Measurements from ENCODE around the gene HPS4.

Gene HPS4

DNA sequence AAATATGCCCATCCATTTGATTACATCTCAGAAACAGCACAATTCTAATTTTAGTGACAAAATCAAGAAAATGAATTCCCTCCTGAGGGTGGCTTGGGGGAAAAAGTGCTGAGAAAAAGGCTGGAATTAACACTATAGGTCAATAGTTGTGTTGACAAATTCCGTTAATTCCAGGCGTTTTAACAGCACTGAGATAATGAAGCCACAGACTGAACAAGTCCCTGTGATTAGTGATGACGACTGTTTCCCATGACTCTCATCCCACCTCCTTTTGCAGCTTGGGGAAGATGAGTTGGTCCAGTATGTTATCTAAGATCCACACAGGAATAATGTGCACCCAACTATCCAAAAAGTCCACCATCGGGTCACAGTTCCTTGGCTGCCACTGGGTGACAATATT, 12.9 kb upstream of the HPS4 start:
- no peak for DNase-seq

DNA sequence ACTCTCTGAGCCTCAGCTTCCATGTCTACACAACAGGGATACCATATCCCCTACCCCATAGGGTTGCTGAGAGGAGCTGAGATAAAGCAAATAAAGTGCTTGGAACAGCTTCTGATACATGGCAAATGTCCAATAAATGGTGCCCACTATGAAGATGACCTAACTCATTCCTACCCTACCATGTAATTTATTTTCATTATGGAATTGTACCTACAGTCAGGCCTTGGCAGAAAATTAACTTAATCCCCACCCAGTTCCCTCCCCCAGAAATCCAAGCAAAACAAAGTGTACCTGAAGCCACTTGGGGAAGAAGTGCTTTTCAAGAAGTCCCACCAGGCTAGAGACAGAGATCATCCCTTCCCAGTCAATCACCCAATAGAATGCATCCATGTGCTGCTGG, 10.9 kb upstream of the HPS4 start:
- no peak for DNase-seq

DNA sequence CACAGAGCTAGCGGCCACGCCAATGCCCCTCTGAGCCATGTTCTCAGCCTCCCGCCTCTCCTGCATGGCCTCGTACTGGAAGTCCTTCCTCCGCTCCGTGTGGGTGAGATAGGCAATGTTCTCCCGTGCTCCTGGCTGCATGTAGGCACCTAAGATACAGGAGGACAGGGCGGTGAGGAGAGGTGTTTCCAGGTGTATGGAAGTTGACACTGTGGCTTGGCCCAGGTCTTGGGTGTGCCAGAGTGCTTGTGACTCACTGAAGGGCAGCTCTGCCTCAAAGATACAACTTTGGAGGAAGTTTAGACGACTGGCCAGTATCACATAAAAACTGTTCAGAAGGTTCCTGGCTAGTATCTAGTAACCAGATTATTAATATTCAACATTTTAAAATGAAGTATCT, 8.6 kb upstream of the HPS4 start:
- DNase-seq = no peak

DNA sequence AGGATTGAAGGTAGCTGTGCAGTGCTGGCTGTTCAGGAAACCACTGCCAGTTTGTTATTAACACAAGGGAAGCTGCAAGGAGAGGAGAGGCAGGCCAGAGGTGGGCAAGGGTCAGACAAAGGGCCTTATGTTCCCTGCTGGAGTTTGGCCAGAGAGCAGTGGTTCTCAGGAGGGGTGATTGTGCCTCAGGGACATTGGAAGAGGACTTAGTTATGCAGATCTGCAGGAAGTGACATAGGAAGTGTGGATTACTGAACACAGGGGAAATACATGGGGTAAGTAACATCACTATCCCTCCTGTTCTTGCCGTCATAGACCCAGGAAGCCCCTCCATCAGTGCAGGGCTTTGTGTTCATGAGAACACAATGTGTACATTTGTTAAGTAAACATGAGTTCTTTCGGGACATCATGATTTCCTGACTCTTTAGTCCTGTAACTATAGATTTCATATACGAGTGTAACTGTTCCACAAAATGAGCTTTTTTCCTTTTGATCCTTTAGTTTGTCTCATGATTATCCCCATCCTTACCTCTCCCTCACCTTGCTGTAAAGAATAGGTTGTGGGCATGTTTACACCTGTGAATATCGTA, 6.0 kb upstream of the HPS4 start:
- no peak for DNase-seq

DNA sequence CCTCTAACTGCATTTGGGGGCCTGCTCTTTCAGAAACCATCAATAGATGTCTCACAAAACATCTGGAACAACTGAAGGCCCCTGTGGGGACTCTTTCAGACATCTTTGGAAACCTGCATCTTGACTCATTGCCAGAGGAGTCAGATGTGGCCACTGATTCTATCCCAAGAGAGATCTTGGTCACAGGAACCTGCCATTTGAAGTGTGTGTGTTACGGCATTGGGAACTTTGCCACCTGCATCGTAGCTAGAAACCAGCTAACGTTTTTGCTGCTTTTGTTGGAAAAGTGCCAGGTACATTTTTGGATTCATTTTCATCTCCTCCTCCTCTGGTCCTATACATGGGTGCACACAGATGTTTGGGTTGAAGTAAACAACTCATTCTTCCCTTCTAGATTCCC, 4.4 kb upstream of the HPS4 start:
- no peak for DNase-seq

DNA sequence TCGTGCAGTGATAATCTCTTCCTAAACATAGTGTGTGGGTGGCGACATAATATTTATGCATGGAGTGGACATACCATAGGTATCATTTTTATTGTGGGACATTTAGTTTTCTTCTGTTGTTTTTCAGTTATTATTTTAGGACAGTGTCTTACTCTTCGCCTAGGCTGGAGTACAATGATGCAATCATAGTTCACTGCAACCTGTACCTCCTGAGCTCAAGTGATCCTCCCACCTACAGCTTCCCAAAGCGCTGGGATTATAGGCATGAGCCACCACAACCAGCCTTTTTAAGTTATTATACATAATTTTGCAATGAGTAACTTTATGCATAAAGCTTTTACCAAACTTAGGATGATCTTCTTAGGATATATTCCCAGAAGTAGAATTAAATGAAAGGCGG, 2.8 kb upstream of the HPS4 start:
- DNase-seq = no peak

DNA sequence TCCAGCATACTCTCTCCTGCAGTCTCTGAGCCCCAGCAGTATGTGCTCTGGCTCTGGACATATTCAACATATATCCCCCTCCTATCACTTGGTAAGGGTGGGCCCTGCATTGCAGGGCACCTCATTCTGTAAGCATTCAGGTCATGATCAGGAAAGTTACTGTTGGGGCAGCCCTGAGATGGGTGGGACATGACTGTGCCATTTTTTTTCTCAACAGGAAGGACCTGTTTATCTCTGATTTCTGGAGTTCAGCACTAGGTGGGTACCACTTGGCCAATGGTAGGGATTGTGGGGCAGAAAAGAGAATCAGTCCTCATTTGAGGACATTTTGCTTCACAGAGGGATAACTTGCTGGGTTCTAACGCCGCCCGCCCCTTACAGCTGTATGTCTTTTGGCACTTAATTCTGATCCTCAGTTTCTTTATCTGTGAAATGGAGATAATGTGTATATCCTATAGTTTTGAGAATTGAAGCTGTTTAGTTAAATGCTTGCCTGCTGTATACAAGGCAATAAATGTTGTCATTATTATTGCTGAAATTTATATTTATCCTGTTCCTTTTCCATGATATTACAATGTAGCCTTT, 2.3 kb upstream of the HPS4 start:
- no peak for DNase-seq

DNA sequence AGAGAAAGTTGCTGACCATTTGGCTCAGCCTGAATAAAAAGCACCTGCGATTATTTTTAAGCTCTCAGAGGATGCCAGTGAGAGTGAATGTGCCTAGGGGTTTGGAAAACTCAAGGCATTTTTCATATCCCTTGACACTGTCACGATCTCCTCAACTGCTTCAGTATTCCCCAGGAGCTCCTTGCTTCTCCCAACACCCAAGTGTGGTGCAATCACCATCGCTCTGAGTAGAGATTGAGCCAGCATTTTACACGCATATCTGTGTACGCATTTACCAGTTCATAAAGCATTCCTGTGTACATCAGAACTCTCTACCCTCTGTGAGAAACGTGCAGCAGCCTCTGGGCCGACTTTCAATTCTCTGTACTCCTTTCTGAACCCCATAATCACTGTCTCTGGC, 1.4 kb upstream of the HPS4 start:
- DNase-seq = no peak

DNA sequence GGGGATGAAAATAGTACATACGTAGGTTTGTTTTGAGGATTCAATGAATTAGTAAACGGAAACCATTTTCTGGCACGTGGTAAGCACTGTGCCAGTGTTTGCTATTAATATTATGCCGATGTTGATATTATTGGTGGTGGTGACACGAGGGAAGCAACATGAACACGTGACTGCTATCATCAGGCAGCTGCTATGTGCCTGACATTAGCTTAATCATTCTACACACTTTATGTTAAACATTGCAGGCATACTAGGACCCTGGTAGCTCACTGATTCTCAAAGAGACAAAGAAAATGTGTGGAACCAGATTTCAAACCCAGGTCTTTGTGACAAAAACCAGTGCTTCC, 750 bp upstream of the HPS4 start:
- DNase-seq = no peak

DNA sequence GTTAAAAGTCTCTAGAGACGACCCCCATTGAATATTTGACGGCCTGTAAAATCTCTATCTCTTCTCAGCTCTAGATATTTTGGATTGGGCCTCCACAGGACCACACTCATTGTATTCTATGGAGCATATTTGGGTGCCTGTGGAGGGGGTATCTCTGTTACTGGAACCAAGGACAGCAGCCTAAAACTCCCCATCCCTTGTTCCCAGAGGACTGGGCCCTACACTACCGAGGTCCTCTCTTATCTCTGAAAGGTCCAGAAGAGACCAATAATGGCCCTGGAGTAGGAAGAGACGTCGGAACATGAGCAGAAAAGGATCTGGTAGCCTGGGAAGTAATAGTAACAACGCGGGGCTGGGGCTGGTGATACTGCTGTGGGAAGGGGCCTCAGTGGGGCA, 542 bp downstream of the HPS4 start:
- DNase-seq = no peak

DNA sequence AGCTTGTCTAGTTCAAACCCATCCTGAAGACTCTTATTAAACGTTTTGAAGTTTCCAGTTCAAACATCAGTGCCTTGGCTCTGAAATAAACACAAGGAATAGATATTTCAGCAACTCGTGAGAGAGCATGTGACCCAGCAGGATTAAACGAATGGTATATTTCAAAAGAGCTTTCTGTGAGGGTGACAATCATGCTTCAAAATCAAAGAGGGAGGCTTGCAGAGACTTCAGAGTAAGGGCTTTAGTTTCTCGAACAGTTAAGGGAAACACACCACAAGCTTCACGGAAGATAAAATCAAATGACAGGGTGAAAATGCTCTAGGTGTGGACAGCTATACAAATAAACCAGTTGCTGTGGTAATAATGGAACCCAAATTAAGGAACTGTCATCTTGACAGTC, 1.4 kb downstream of the HPS4 start:
- DNase-seq = no peak

DNA sequence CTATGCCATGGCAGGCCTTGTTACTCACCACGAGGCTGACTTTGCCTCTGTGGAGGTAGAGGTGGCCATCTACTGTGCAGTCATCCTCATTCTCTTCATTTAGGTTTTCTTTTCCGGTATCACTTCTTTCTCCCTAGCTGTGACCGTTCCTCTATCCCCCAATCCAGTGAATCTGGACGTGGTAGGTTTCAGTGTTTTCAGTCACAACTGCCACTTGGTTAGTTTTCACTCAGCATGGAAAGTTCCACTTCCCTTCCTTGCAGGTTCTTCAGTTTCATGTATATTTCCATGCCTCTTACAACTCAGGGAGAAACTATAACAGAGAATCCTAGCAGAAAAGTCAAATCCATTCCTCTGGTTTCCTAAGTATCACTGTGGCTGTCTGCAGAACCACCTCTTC, 1.9 kb downstream of the HPS4 start:
- no peak for DNase-seq

DNA sequence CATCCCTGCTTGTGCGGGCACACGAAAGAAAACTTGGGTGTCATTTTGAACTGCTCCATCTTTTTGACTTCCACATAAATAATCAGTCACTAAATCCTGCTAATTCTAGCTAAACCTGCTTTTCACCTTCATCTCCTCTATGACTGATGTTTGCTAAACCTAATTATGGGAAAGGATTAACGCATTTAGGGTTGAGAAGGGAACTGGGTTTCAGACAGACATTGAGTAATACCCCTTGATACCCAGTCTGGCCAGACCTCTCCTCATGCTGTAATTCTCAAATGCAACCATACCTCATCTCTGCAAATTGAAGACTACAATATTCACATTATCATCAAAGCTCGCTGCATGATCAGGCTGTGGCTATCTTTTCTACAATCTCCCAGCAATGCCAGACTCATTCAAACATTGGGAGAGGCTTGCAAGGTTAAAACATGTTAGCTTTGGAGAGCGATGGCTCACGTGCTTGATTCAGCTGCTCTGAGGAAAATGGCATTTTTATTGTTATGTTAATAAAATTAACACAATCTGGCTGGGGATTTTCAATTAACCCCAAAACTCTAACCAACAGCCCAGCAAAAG, 2.4 kb downstream of the HPS4 start:
- DNase-seq = no peak

DNA sequence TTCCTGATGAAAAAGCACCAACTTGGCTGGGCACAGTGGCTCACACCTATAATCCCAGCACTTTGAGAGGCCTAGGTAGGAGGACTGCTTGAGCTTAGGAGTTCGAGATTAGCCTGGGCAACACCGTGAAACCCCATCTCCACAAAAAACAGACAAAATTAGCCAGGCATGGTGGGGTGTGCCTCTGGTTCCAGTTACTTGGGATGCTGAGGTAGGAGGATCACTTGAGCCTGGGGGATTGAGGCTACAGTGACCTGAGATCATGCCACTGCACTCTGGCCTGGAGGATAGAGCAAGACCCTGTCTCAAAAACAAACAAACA, 3.0 kb downstream of the HPS4 start:
- DNase-seq = no peak

DNA sequence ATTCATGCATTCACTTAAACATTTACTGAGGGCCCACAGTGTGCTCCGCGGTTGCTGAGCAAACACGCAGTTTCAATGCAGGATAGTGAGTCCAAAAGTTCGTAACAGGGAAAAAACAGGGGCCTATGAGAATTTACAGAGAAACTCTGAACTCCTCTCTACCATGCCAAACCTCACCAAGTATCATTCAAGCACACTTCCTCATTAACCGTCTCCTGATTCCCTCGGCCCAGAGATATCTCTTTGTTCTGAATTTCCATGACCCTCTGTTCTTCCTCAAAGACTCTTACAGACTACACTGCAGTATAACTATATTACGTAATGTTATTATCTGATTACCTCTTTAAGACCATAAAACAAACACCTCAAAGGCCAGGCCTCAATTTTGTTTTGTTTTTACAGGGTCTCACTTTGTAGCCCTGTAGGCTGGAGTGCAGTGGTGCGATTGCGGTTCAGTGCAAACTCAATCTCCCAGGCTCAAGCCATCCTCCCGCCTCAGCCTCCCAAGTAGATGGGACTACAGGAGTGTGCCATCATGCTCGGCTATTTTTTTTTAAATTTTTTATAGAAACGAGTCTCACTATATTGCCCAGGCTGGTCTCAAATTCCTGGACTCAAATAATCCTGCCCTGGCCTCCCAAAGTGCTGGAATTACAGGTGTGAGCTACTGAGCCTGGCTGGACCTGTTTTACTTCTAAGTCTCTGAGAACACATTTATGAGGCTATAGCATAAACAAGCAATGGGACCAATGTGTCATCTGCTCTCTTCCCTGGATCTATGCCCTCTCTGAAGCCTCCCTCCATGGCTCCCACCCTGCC, 3.6 kb downstream of the HPS4 start:
- DNase-seq = no peak

DNA sequence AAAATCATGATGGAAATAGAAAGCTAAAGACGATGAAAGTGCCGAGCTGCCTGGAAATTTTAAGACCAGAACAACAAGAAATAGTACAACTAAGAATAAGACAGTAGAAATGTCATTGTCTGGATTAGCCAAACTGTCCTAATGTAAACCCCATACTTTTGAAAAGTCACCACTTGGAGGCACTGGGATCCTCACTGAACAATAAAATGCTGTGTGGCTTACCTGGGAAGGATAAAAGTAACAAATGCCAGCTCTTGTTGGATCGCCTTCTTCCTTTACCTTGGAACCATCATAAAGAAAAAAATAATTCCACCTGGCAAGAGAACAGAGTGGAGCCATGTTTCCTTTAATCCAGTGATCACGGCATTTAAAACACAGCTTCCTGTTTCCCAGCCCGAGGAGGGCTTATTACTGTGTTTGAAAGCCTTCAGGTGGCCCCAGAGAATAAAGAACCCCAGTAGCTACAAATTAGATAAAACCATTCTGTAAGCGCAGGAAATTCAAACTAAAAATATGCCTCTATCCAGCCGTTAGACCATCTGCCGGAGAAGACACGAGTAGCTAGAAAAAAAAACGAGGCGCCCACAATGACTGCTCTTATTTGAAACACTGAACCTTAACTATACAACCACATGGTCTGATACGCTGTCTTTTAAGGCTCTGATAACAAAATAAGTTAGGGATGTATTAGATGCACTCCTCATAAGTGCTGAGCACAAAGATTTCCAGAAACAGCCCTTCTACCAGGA, 4.4 kb downstream of the HPS4 start:
- no peak for DNase-seq

DNA sequence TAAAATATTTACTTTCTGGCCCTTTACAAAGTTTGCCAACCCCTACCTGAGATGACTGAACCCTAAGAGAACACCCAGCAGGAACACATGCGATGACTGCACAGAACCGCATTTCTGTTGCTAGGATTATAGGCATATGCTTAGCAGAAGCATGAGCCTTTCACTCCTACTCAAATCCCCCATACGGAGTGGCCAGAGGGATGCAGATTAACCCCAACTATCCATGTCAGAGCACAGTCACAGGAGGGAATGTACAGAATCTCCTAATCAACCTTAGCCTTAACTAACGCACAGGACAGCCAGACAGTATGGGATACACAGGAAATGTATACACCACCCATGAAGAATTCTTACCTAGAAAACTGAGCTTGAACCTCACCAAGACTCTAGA, 6.2 kb downstream of the HPS4 start:
- DNase-seq = no peak

DNA sequence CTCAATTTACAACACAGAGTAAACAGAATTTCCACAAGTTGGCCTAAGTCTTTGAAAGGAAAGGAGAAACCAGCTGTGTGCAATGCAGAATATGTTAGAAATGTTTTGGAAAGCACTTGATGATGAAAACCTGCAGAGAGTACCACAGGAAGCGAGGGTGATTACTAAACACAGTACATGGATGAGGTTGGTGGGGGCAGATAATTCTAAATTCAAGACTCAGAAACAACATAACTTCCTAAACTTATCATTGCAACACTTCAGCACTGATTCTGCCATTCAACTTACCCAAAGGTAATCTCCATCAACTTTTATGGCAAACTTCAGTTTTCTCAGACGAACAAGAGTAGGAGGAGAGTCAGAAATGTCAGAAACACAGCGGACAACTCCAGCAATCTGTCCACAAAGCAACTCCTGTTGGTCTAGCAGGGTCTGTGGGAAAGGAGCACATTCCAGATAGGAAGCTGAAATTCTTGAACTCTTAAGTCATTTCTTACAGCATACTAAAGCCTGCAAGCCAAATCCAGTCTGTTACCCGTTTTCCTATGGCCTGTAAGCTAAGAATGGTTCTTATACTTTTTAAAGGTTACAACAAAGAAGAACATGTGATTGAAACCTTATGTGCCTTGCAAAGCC, 6.8 kb downstream of the HPS4 start:
- DNase-seq = no peak

DNA sequence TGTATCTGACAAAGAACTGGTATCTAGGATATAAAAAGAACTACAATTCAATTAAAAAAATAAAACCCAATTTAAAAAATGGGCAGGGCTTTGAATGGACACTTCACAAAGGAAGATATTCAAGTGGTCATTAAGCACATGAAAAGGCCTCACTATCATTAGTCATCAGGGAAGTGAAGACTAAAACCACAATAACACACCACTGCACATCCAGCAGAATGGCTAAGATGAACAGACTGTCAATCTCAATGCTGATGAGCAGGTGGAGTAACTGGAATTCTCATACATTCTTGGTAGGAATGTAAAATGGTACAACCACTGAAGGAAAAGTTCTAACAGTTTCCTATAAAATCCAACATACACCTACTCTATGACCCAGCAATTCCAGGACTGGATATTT, 8.9 kb downstream of the HPS4 start:
- no peak for DNase-seq

DNA sequence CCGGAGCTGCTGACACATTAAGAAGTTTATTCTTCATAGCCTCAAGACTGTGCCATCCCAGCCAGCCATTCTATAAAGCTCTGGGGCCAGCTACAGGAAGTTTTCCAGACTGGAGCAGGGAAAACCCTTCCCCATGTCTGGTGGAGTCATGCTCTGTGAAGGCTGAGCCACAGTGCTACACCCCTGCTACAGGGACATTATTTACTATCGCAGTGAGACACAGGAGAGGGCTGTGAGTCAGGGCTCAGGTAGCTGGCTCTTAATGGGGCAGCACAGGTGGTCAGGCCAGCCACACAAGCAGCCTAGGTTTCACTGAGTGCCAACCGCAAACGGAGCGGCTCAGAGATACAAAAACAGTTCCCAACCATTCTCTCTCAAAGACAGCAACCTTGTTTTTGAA, 12.1 kb downstream of the HPS4 start:
- no peak for DNase-seq

DNA sequence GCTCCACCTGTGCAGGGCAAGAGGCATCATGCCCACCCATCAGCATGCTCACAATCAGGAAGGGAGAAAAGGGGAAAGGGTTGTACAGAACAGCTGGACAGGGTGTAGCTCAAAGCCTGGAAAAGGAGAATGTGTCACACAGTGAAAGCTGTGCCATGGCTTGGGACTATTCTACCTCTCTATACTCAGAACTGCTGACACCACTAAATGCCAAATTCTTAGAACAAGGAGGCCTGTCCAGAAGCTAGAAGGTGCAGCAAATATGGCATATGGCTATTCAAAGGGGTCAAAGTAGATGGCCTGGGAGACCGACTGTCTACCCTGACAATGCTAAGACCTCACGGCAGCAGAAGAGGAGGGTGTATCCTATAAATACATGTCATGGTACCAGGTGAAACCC, 12.8 kb downstream of the HPS4 start:
- no peak for DNase-seq

DNA sequence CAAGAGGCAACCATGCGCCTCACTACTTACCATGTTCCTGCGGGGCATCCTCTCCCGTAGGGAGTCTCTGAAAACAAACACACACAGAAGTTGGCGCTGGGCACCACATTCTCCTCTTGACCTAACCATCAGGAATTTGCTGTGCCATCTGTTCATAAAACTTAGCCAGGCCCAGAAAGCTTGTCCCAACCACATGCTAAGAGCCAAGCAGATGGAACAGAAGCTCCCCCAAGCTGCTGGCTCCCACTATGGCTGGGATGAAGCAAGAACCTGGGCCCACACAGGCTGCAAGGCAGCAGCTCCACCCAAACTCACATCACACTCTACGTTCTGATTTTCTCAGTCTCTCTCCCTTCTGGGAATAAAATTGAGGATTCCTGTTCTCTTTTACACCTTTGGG, 17.4 kb downstream of the HPS4 start:
- DNase-seq = no peak

DNA sequence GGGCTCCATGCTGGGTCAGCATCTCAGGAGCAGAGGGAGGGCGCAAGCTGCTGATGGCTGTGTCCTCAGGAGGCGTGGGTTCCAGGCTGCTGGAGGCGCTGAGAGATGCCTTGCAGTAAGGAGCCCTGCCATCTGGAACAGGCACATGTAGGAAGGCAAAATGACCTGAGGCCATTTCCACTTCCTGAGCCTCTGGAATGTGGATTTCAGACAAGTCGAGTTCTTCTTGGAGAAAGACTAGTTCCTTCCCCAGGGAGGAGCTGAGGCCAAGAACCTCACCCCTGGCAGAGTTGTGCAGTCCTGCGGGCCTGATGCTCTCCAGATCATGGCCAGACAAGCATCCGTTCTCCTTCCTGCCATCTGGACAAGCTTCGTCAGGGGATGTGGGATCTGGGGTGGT, 19.3 kb downstream of the HPS4 start:
- no peak for DNase-seq
